HG03135 (cell line): ENCODE data around the gene STPG2.

ENCODE experiments used
- ATAC-seq: cut with Tn5 transposase; IDR thresholded peaks from one replicate; pipeline ENCODE4 v1.9.1; 2021; ENCODE audit warnings: mild to moderate bottlenecking, moderate library complexity; ENCODE audit not compliant: unreplicated experiment

STPG2 gene

GRCh38 chr4:97836662-97837061, 306.6 kb downstream of the STPG2 start:
- ATAC-seq: no peak

GRCh38 chr4:97828646-97829045, 314.6 kb downstream of the STPG2 start:
- ATAC-seq: no peak

- ATAC-seq: no peak
These were observed 324.0 kb downstream of the STPG2 start for GRCh38 chr4:97819294-97819693.

GRCh38 chr4:97812768-97813167, 330.5 kb downstream of the STPG2 start:
- ATAC-seq: no peak

GRCh38 chr4:97786306-97786920, 356.9 kb downstream of the STPG2 start:
- no peak for ATAC-seq

- ATAC-seq: no peak
These were observed 365.1 kb downstream of the STPG2 start for GRCh38 chr4:97778174-97778573.

- no peak for ATAC-seq
These were observed 368.8 kb downstream of the STPG2 start for GRCh38 chr4:97774347-97774989.

GRCh38 chr4:97770222-97770621, 373.1 kb downstream of the STPG2 start:
- ATAC-seq: no peak

GRCh38 chr4:97762115-97762512, 381.2 kb downstream of the STPG2 start:
- no peak for ATAC-seq

- no peak for ATAC-seq
These were observed 381.7 kb downstream of the STPG2 start for GRCh38 chr4:97761445-97762114.

- no peak for ATAC-seq
These were observed 383.5 kb downstream of the STPG2 start for GRCh38 chr4:97759785-97760184.

- ATAC-seq: no peak
These were observed 390.7 kb downstream of the STPG2 start for GRCh38 chr4:97752599-97752998.

- ATAC-seq: no peak
These were observed 395.3 kb downstream of the STPG2 start for GRCh38 chr4:97747945-97748344.

- no peak for ATAC-seq
These were observed 422.3 kb downstream of the STPG2 start for GRCh38 chr4:97720869-97721432.

GRCh38 chr4:97691111-97691605, 452.1 kb downstream of the STPG2 start:
- no peak for ATAC-seq

GRCh38 chr4:97670703-97671269, 472.5 kb downstream of the STPG2 start:
- no peak for ATAC-seq

GRCh38 chr4:97665553-97665952, 477.7 kb downstream of the STPG2 start:
- ATAC-seq: no peak

- no peak for ATAC-seq
These were observed 478.5 kb downstream of the STPG2 start for GRCh38 chr4:97664741-97665140.

GRCh38 chr4:97662133-97662532, 481.1 kb downstream of the STPG2 start:
- ATAC-seq: no peak

GRCh38 chr4:97656044-97656720, 487.1 kb downstream of the STPG2 start:
- no peak for ATAC-seq

- ATAC-seq: no peak
These were observed 489.6 kb downstream of the STPG2 start for GRCh38 chr4:97653701-97654100.
